SU-DHL-6 (cell line): ENCODE measurements around the gene DEFB114.

ENCODE experiments used
- H2AFZ ChIP-seq: fragments of 200-600 bp; sonication (generic); 2 replicates; pipeline ENCODE4 v1.6.1; 2014; ENCODE audit warnings: low read depth, mild to moderate bottlenecking, moderate library complexity, mixed read lengths, antibody characterized with exemption, low read length; ENCODE audit not compliant: severe bottlenecking
- H3F3A ChIP-seq: fragments of 200-600 bp; shearing (Covaris generic); 2 replicates; pipeline ENCODE4 v1.6.0; 2016; ENCODE audit warnings: antibody characterized with exemption, mild to moderate bottlenecking; ENCODE audit not compliant: insufficient read depth
- H3K27ac ChIP-seq: fragments of 200-600 bp; sonication (generic); 2 replicates; pipeline ENCODE4 v1.5.1; 2016; ENCODE audit warnings: low read depth, mild to moderate bottlenecking, low read length, moderate library complexity, mixed read lengths
- H3K27me3 ChIP-seq: fragments of 200-600 bp; sonication (generic), shearing (Covaris generic); 2 replicates; pipeline ENCODE4 v1.6.0; 2014; ENCODE audit warnings: mild to moderate bottlenecking, low read length
- H3K36me3 ChIP-seq: fragments of 200-600 bp; sonication (generic); 2 replicates; pipeline ENCODE4 v1.6.1; 2014; ENCODE audit warnings: mild to moderate bottlenecking, low read length, mixed read lengths
- H3K4me2 ChIP-seq: fragments of 300-600, 200-600 bp; shearing (Covaris generic), sonication (generic); 2 replicates; pipeline ENCODE4 v1.6.0; 2014; ENCODE audit warnings: low read length, low read depth, mild to moderate bottlenecking; ENCODE audit not compliant: poor library complexity, severe bottlenecking
- H3K4me3 ChIP-seq: fragments of 200-600 bp; sonication (generic); 2 replicates; pipeline ENCODE4 v1.5.1; 2014; ENCODE audit warnings: antibody characterized with exemption, low read length, mild to moderate bottlenecking, mixed read lengths; ENCODE audit not compliant: insufficient read depth, poor library complexity, severe bottlenecking
- H3K79me2 ChIP-seq: fragments of 200-600 bp; sonication (generic); 2 replicates; pipeline ENCODE4 v1.6.1; 2014; ENCODE audit warnings: mild to moderate bottlenecking, low read length, moderate library complexity; ENCODE audit not compliant: insufficient read depth
- H3K9ac ChIP-seq: fragments of 200-600 bp; sonication (generic); 2 replicates; pipeline ENCODE4 v1.7.0; 2014; ENCODE audit warnings: mild to moderate bottlenecking, low read length
- H3K9me2 ChIP-seq: fragments of 200-600 bp; sonication (generic); replicated peaks from 2 replicates; pipeline ENCODE4 v1.6.1; 2014; ENCODE audit warnings: low read length; ENCODE audit not compliant: insufficient read depth
- H3K9me3 ChIP-seq: fragments of 200-600 bp; sonication (generic); 2 replicates; pipeline ENCODE4 v1.6.1; 2014; ENCODE audit warnings: low read length, mixed read lengths; ENCODE audit not compliant: insufficient read depth
- H4K20me1 ChIP-seq: fragments of 200-600 bp; sonication (generic); 2 replicates; pipeline ENCODE4 v1.6.1; 2014; ENCODE audit warnings: low read depth, mild to moderate bottlenecking, antibody characterized with exemption, low read length, moderate library complexity, mixed read lengths
- EZH2phosphoT487 ChIP-seq: fragments of 200-600 bp; sonication (generic), shearing (Covaris generic); conservative IDR thresholded peaks from 2 replicates; pipeline ENCODE4 v1.6.1; 2018; ENCODE audit warnings: mild to moderate bottlenecking, antibody characterized with exemption, low read length, moderate library complexity, mixed read lengths
- TF ChIP-seq, protein P1 (sequence below): fragments of 200-600 bp; sonication (generic); IDR thresholded peaks from one replicate; pipeline ENCODE4 v1.5.1; 2017; ENCODE audit warnings: antibody characterized with exemption, mild to moderate bottlenecking, low read length, moderate library complexity; ENCODE audit not compliant: insufficient read depth, poor library complexity, severe bottlenecking

Gene DEFB114

GRCh38 chr6:49951926-49952325, 12.0 kb downstream of the DEFB114 start:
- TF ChIP-seq EZH2phosphoT487 = no peak
- TF ChIP-seq, protein P1, sequence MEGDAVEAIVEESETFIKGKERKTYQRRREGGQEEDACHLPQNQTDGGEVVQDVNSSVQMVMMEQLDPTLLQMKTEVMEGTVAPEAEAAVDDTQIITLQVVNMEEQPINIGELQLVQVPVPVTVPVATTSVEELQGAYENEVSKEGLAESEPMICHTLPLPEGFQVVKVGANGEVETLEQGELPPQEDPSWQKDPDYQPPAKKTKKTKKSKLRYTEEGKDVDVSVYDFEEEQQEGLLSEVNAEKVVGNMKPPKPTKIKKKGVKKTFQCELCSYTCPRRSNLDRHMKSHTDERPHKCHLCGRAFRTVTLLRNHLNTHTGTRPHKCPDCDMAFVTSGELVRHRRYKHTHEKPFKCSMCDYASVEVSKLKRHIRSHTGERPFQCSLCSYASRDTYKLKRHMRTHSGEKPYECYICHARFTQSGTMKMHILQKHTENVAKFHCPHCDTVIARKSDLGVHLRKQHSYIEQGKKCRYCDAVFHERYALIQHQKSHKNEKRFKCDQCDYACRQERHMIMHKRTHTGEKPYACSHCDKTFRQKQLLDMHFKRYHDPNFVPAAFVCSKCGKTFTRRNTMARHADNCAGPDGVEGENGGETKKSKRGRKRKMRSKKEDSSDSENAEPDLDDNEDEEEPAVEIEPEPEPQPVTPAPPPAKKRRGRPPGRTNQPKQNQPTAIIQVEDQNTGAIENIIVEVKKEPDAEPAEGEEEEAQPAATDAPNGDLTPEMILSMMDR = no peak

GRCh38 chr6:49950415-49950751, 13.6 kb downstream of the DEFB114 start:
- H3K79me2 ChIP-seq = no peaks in the 10 kb centered on the region
- TF ChIP-seq EZH2phosphoT487 = no peak
- TF ChIP-seq, protein P1 = no peak

More at GRCh38 chr6:49951926-49952325, 12.0 kb downstream of the DEFB114 start:
- Histone ChIP-seq H3K4me3 (no peak overlapping the region), H3K4me2 (no peak overlapping the region), H3K27ac (no peak overlapping the region), H3K27me3 (no peaks in the 10 kb centered on the region), H3K9ac (no peak overlapping the region), H3K36me3 (no peaks in the 10 kb centered on the region), H3K9me3 (no peaks in the 10 kb centered on the region), H4K20me1 (no peaks in the 10 kb centered on the region; the same call in 1 of the 2 replicates), H3F3A (no peaks in the 10 kb centered on the region), H2AFZ (no peak overlapping the region), H3K9me2 (no peaks in the 10 kb centered on the region), H3K79me2 (no peaks in the 10 kb centered on the region)

DNA sequence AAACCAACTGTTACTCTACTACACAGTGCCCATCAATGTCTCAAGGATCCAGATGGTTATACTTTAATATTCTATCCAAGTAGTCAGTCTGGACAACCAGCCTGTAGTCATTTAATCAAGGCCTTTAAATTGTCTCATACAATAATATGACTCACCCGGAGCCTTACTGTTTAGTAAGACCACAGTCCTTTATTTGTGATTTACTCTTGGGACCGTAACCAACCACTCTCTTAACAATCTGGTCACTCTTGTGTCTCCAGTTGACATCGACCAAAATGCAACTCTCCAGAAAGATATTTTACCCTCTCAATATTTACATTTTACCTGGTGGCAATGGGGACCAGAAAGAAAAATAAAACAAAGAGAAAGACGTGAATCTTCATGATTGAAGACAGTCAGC, 14.9 kb downstream of the DEFB114 start:
- H3K79me2 ChIP-seq = no peaks in the 10 kb centered on the region
- H3K9me2 ChIP-seq = no peaks in the 10 kb centered on the region
- H4K20me1 ChIP-seq = no peaks in the 10 kb centered on the region; the same call in 1 of the 2 replicates
- H3K9ac ChIP-seq = no peak overlapping the region
- no peaks in the 10 kb centered on the region for H3K27me3 ChIP-seq
- no peak overlapping the region for H3K27ac ChIP-seq
- no peak overlapping the region for H2AFZ ChIP-seq
- H3F3A ChIP-seq = no peaks in the 10 kb centered on the region
- no peak overlapping the region for H3K4me3 ChIP-seq
- no peak overlapping the region for H3K4me2 ChIP-seq
- TF ChIP-seq, protein P1 = no peak
- TF ChIP-seq EZH2phosphoT487 = no peak
- H3K36me3 ChIP-seq = no peaks in the 10 kb centered on the region
- H3K9me3 ChIP-seq = no peaks in the 10 kb centered on the region

More at GRCh38 chr6:49950415-49950751, 13.6 kb downstream of the DEFB114 start:
- no peak overlapping the region for H3K4me2 ChIP-seq
- H3K9me2 ChIP-seq = no peaks in the 10 kb centered on the region
- H3K9me3 ChIP-seq = no peaks in the 10 kb centered on the region
- no peak overlapping the region for H3K27ac ChIP-seq
- H3K9ac ChIP-seq = no peak overlapping the region
- no peak overlapping the region for H3K4me3 ChIP-seq
- H4K20me1 ChIP-seq = no peaks in the 10 kb centered on the region; the same call in 1 of the 2 replicates
- H3K27me3 ChIP-seq = no peaks in the 10 kb centered on the region
- H3K36me3 ChIP-seq = no peaks in the 10 kb centered on the region
- no peak overlapping the region for H2AFZ ChIP-seq
- H3F3A ChIP-seq = no peaks in the 10 kb centered on the region
